HepG2 (cell line): ENCODE data around the gene APBB1IP. TPM values are rescaled to one million over a fixed set of nuclear protein-coding genes. Genes with fewer than 3 reads are reported as not detected.

ENCODE experiments used
- ATAC-seq: fragments of 200-7000 bp; cut with Tn5 transposase; 3 replicates; pipeline ENCODE4 v1.9.1; 2020; ENCODE audit warnings: mild to moderate bottlenecking, moderate library complexity
- BruUV-seq: library from RNA; stranded (reverse); fragments of 400-500 nt; replicated peaks from 2 replicates; lab custom pipeline; 2021; lab: Mats Ljungman, UMichigan
- CTCF ChIA-PET: fragments of 300-600 bp; formaldehyde crosslinking; extraction: SDS; loops from one replicate; lab custom pipeline; 2021; ENCODE audit warnings: low total read pairs, inconsistent platforms, low intra/inter-chr PET ratio; lab: Yijun Ruan, JAX
- POLR2A ChIA-PET: fragments of 350-600 bp; sonication (Branson Sonifier 250); formaldehyde crosslinking; loops from one replicate; lab custom pipeline; 2020; ENCODE audit warnings: antibody characterized with exemption, inconsistent platforms; lab: Yijun Ruan, JAX
- DNase-seq: peaks from one replicate; pipeline ENCODE4 v3.0.0-alpha.2; 2015; ENCODE audit warnings: low spot score
- FAIRE-seq: peaks from 3 replicates; lab custom pipeline; 2011; peaks lifted over from hg19 to GRCh38; lab: Jason Lieb, UNC
- H2AFZ ChIP-seq: one replicate; pipeline ENCODE4 v1.6.1; 2011; ENCODE audit warnings: low read length, inconsistent platforms
- H3K27ac ChIP-seq: fragments of 300-600 bp; 3 replicates; pipeline ENCODE4 v1.8.0; 2011; ENCODE audit warnings: mixed run types, mild to moderate bottlenecking, mixed read lengths, low read length, inconsistent platforms; ENCODE audit not compliant: insufficient read depth; ENCODE audit errors: extremely low read length
- H3K27me3 ChIP-seq, 2 experiments: fragments of 200-600 bp in 1 of 2; 2 replicates in 1 of 2; 3 replicates in 1 of 2; pipeline versions ENCODE4 v1.6.0 to v1.8.0; 2011; ENCODE audit warnings: low read length in 2 of 2, mild to moderate bottlenecking in 2 of 2, moderate library complexity in 2 of 2, inconsistent platforms in 1 of 2; ENCODE audit not compliant: insufficient read depth in 2 of 2, control insufficient read depth in 1 of 2
- H3K36me3 ChIP-seq, 2 experiments: fragments of 200-600 bp in 1 of 2; replicated peaks in 1 of 2; 2 replicates in 1 of 2; 3 replicates in 1 of 2; pipeline versions ENCODE4 v1.5.1 to v1.8.0; 2011; ENCODE audit warnings: low read length in 2 of 2, inconsistent platforms in 1 of 2; ENCODE audit not compliant: insufficient read depth in 2 of 2, control insufficient read depth in 1 of 2
- H3K4me1 ChIP-seq: 2 replicates; pipeline ENCODE4 v1.5.1; 2012; ENCODE audit warnings: low read length, inconsistent platforms; ENCODE audit not compliant: insufficient read depth
- H3K4me2 ChIP-seq: 2 replicates; pipeline ENCODE4 v1.6.0; 2011; ENCODE audit warnings: low read depth, low read length, inconsistent platforms
- H3K4me3 ChIP-seq, 3 experiments: fragments of 200-600 bp in 1 of 3; sonication (generic), shearing (Covaris generic) in 1 of 3; replicated peaks in 1 of 3; 2 replicates each; pipeline ENCODE4 v1.5.1; 2011 to 2016; ENCODE audit warnings: low read length in 3 of 3, inconsistent platforms in 2 of 3, low read depth in 2 of 3, mild to moderate bottlenecking in 2 of 3, control low read depth in 1 of 3, mixed read lengths in 1 of 3; ENCODE audit not compliant: insufficient read depth in 1 of 3
- H3K79me2 ChIP-seq: one replicate; pipeline ENCODE4 v1.6.1; 2011; ENCODE audit warnings: low read length, inconsistent platforms; ENCODE audit not compliant: insufficient read depth
- H3K9ac ChIP-seq: 2 replicates; pipeline ENCODE4 v1.6.0; 2011; ENCODE audit warnings: mild to moderate bottlenecking, low read depth, low read length, inconsistent platforms; ENCODE audit not compliant: insufficient read depth
- H3K9me3 ChIP-seq: 2 replicates; pipeline ENCODE4 v1.5.1; 2012; ENCODE audit warnings: mild to moderate bottlenecking, low read length
- H4K20me1 ChIP-seq: 2 replicates; pipeline ENCODE4 v1.6.0; 2011; ENCODE audit warnings: inconsistent platforms, mild to moderate bottlenecking, low read length, moderate library complexity; ENCODE audit not compliant: insufficient read depth
- GABPB1 ChIP-seq: IDR thresholded peaks from 2 replicates; pipeline ENCODE4 v1.6.1; 2016; ENCODE audit warnings: mild to moderate bottlenecking, missing genetic modification reagents, moderate library complexity, missing compliant biosample characterization
- MED8 ChIP-seq: sonication (generic); formaldehyde crosslinking; IDR thresholded peaks from 2 replicates; pipeline ENCODE4 v1.8.1; 2023; ENCODE audit warnings: mild to moderate bottlenecking, missing genetic modification reagents; ENCODE audit not compliant: insufficient replicate concordance
- POGZ ChIP-seq: sonication (generic); formaldehyde crosslinking; IDR thresholded peaks from 2 replicates; pipeline ENCODE4 v1.4.0; 2020; ENCODE audit warnings: mild to moderate bottlenecking, missing genetic modification reagents
- SCMH1 ChIP-seq: sonication (generic); formaldehyde crosslinking; IDR thresholded peaks from 2 replicates; pipeline ENCODE4 v1.9.0; 2021; ENCODE audit warnings: missing genetic modification reagents, mild to moderate bottlenecking, borderline replicate concordance
- SRSF4 ChIP-seq: fragments of 200-400 bp; formaldehyde crosslinking; IDR thresholded peaks from one replicate; pipeline ENCODE4 v1.6.1; 2018; ENCODE audit warnings: mild to moderate bottlenecking, low read depth, low read length, moderate library complexity; ENCODE audit not compliant: poor library complexity, severe bottlenecking
- SSRP1 ChIP-seq: IDR thresholded peaks from 2 replicates; pipeline ENCODE4 v1.6.1; 2016; ENCODE audit warnings: control low read depth
- TBX3 ChIP-seq: fragments of 450-650 bp; IDR thresholded peaks from 2 replicates; pipeline ENCODE4 v1.6.1; 2017; ENCODE audit warnings: antibody characterized with exemption, mild to moderate bottlenecking, inconsistent platforms, borderline replicate concordance
- ZNF329 ChIP-seq: sonication (generic); formaldehyde crosslinking; IDR thresholded peaks from 2 replicates; pipeline ENCODE4 v1.9.0; 2021; ENCODE audit warnings: low read depth, mild to moderate bottlenecking, missing genetic modification reagents
- ZNF660 ChIP-seq: sonication (generic); formaldehyde crosslinking; IDR thresholded peaks from 2 replicates; pipeline ENCODE4 v1.5.1; 2020; ENCODE audit warnings: mild to moderate bottlenecking, low read depth, missing genetic modification reagents, borderline replicate concordance
- WGBS: methylation state at CpG from one replicate; pipeline ENCODE4 v1.1.6; 2017; ENCODE audit warnings: low lambda C conversion rate; 5-methylcytosine and 5-hydroxymethylcytosine counted together
- in situ Hi-C: cut with HindIII; loops from 2 replicates; pipeline ENCODE4 v1.10.0; 2017; ENCODE audit warnings: low pct_unique_long_range_greater_than_20kb; ENCODE audit not compliant: extremely low pct_ligation_motif_present
- intact Hi-C: fragments of 100-400 bp; cut with micrococcal nuclease; formaldehyde crosslinking; loops from one replicate; pipeline ENCODE4 v1.10.0; 2022; ENCODE audit not compliant: unreplicated experiment
- polyA plus RNA-seq, 8 experiments: library from polyadenylated mRNA; depleted of rRNA in 3 of 8; stranded (reverse) in 7 of 8; unstranded in 1 of 8; fragments of >200 nt; fragmentation: Illumina TruSeq in 4 of 8; extraction: Trizol in 4 of 8; gene quantifications; 2 replicates each; pipeline versions ENCODE4 v1.2.1 to v1.2.3, GENCODE V29; 2011 to 2016; ENCODE audit warnings: low read depth in 4 of 8, missing spikeins in 1 of 8, mixed read lengths in 1 of 8; ENCODE audit not compliant: insufficient read depth in 1 of 8
- total RNA-seq, 5 experiments: library from RNA; depleted of rRNA; stranded (reverse); fragments of >200 nt; fragmentation: Illumina TruSeq; extraction: Trizol; gene quantifications; 2 replicates each; pipeline ENCODE4 v1.2.3, GENCODE V29; 2016; ENCODE audit warnings: low read depth in 1 of 5
- TF ChIP-seq, protein P1 (sequence below): sonication (generic); formaldehyde crosslinking; IDR thresholded peaks from 2 replicates; pipeline ENCODE4 v1.4.0; 2020; ENCODE audit warnings: mild to moderate bottlenecking, low read depth, missing genetic modification reagents
- TF ChIP-seq, protein P2 (sequence below): IDR thresholded peaks from 2 replicates; pipeline ENCODE4 v1.6.1; 2016; ENCODE audit warnings: missing biosample characterization, missing genetic modification reagents, low read depth
- TF ChIP-seq, protein P3 (sequence below): IDR thresholded peaks from 2 replicates; pipeline ENCODE4 v1.6.1; 2016; ENCODE audit warnings: mild to moderate bottlenecking

The APBB1IP gene
- total and polyA plus RNA-seq, 2 of the 13 experiments (the other 11 are each of a cell fraction or from before 2014, with no cell fraction given) = 0.08 TPM; not detected in 1

DNA sequence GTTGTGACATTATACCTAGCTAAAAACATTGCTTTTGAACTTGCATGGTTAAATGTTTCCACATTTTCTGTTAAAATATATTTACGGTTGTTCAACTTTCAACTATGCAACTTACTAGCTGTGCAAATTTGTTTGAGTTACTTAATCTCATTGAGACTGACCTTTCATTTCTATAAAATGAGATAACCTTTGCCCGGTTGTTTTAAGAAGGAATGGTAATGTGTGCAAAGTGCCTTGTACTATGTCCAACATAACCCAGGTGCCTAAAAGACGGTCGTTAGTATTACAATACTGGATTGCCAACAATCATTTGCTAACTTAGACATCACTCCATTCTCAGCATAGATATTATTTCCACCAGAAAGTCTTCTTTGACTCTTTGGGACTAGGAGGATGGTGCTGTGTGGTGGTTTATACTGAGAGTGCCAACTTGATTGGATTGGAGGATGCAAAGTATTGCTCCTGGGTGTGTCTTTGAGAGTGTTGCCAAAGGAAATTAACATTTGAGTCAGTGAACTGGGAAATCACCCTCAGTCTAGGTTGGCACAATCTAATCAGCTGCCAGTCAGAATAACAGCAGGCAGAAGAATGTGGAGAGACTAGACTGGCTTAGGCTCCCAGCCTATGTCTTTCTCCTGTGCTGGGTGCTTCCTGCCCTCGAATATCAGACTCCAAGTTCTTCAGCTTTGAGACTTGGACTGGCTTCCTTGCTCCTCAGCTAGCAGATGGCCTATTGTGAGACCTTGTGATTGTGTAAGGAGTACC lies 174.2 kb downstream of the APBB1IP start:
- no peaks in the 10 kb centered on the region for H3K36me3 ChIP-seq
- POLR2A ChIA-PET = no interaction called here
- DNase-seq = no peak
- no peak for TF ChIP-seq MED8 (CRISPR knock-in tag)
- TF ChIP-seq, protein P1, sequence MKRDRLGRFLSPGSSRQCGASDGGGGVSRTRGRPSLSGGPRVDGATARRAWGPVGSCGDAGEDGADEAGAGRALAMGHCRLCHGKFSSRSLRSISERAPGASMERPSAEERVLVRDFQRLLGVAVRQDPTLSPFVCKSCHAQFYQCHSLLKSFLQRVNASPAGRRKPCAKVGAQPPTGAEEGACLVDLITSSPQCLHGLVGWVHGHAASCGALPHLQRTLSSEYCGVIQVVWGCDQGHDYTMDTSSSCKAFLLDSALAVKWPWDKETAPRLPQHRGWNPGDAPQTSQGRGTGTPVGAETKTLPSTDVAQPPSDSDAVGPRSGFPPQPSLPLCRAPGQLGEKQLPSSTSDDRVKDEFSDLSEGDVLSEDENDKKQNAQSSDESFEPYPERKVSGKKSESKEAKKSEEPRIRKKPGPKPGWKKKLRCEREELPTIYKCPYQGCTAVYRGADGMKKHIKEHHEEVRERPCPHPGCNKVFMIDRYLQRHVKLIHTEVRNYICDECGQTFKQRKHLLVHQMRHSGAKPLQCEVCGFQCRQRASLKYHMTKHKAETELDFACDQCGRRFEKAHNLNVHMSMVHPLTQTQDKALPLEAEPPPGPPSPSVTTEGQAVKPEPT (CRISPR knock-in tag) = no peak
- TF ChIP-seq ZNF660 (CRISPR knock-in tag) = no peak
- no peak for TF ChIP-seq SRSF4
- TF ChIP-seq GABPB1 (CRISPR knock-in tag) = no peak
- TF ChIP-seq ZNF329 = no peak
- TF ChIP-seq SSRP1 (CRISPR knock-in tag) = no peak
- TF ChIP-seq TBX3 = no peak
- TF ChIP-seq POGZ = no peak
- TF ChIP-seq, protein P2, sequence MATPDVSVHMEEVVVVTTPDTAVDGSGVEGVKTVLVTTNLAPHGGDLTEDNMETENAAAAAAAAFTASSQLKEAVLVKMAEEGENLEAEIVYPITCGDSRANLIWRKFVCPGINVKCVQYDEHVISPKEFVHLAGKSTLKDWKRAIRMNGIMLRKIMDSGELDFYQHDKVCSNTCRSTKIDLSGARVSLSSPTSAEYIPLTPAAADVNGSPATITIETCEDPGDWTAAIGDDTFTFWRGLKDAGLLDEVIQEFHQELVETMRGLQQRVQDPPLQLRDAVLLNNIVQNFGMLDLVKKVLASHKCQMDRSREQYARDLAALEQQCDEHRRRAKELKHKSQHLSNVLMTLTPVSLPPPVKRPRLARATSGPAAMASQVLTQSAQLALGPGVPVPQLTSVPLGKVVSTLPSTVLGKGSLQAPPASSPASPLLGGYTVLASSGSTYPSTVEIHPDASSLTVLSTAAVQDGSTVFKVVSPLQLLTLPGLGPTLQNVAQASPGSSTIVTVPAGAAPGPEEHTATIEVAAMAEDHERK = no peak
- TF ChIP-seq, protein P3, sequence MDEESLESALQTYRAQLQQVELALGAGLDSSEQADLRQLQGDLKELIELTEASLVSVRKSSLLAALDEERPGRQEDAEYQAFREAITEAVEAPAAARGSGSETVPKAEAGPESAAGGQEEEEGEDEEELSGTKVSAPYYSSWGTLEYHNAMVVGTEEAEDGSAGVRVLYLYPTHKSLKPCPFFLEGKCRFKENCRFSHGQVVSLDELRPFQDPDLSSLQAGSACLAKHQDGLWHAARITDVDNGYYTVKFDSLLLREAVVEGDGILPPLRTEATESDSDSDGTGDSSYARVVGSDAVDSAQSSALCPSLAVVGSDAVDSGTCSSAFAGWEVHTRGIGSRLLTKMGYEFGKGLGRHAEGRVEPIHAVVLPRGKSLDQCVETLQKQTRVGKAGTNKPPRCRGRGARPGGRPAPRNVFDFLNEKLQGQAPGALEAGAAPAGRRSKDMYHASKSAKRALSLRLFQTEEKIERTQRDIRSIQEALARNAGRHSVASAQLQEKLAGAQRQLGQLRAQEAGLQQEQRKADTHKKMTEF (CRISPR knock-in tag) = no peak
- no peak for TF ChIP-seq SCMH1 (CRISPR knock-in tag)
- H3K9ac ChIP-seq = no peak overlapping the region
- no peaks in the 10 kb centered on the region for H3K79me2 ChIP-seq
- intact Hi-C loops = no loop called here
- no peaks in the 10 kb centered on the region for H3K9me3 ChIP-seq
- no TSS peak for BruUV-seq
- CTCF ChIA-PET = no interaction called here
- H4K20me1 ChIP-seq = no peaks in the 10 kb centered on the region
- under 1% methylated on average over 5 of the region's 5 CpGs for WGBS
- ATAC-seq = no peak
- no peak overlapping the region for H3K27ac ChIP-seq
- H3K4me3 ChIP-seq = no peak overlapping the region
- peaks cover under 1 to 1% of the 10 kb centered on the region in 2 experiments; a peak in 1 of 5 replicates for H3K27me3 ChIP-seq
- H3K4me2 ChIP-seq = no peak overlapping the region
- H2AFZ ChIP-seq = no peak overlapping the region
- in situ Hi-C loops = no loop called here
- FAIRE-seq = no peak
- peaks cover 7% of the 10 kb centered on the region for H3K4me1 ChIP-seq
